DND-41 (cell line): ENCODE data around the gene ORAI2.

Experiments used
- ATAC-seq: fragments of 200-7000 bp; cut with Tn5 transposase; 3 replicates; pipeline ENCODE4 v1.9.1; 2021; ENCODE audit warnings: low read depth; ENCODE audit not compliant: insufficient read depth
- DNase-seq: peaks from one replicate; pipeline ENCODE4 v3.0.0-alpha.2; 2020
- H2AFZ ChIP-seq: 2 replicates; pipeline ENCODE4 v1.6.0; 2012; ENCODE audit warnings: low read depth, low read length
- H3K27ac ChIP-seq: 2 replicates; pipeline ENCODE4 v1.5.1; 2012; ENCODE audit warnings: low read length, inconsistent platforms
- H3K27me3 ChIP-seq: fragments of 200-600 bp; sonication (generic); 2 replicates; pipeline ENCODE4 v1.6.0; 2012; ENCODE audit warnings: low read length, mild to moderate bottlenecking, inconsistent platforms; ENCODE audit not compliant: insufficient read depth, poor library complexity
- H3K36me3 ChIP-seq: 2 replicates; pipeline ENCODE4 v1.5.1; 2012; ENCODE audit warnings: low read length, inconsistent platforms; ENCODE audit not compliant: insufficient read depth
- H3K4me1 ChIP-seq: 2 replicates; pipeline ENCODE4 v1.5.1; 2012; ENCODE audit warnings: mild to moderate bottlenecking, low read length; ENCODE audit not compliant: insufficient read depth
- H3K4me2 ChIP-seq: 2 replicates; pipeline ENCODE4 v1.6.0; 2012; ENCODE audit warnings: mild to moderate bottlenecking, moderate library complexity, low read length, inconsistent platforms; ENCODE audit not compliant: insufficient read depth
- H3K4me3 ChIP-seq, 2 experiments: fragments of 200-600 bp in 1 of 2; shearing (Covaris generic) in 1 of 2; 2 replicates each; pipeline ENCODE4 v1.5.1; 2012 to 2016; ENCODE audit warnings: inconsistent platforms in 2 of 2, low read length in 2 of 2, mild to moderate bottlenecking in 2 of 2, low read depth in 1 of 2, moderate library complexity in 1 of 2
- H3K79me2 ChIP-seq: 2 replicates; pipeline ENCODE4 v1.6.0; 2012; ENCODE audit warnings: low read length, inconsistent platforms; ENCODE audit not compliant: insufficient read depth
- H3K9ac ChIP-seq: 2 replicates; pipeline ENCODE4 v1.6.0; 2012; ENCODE audit warnings: low read depth, mild to moderate bottlenecking, inconsistent platforms, low read length, moderate library complexity
- H3K9me3 ChIP-seq: 2 replicates; pipeline ENCODE4 v1.5.1; 2012; ENCODE audit warnings: low read length, moderate library complexity, mild to moderate bottlenecking, inconsistent platforms; ENCODE audit not compliant: insufficient read depth, severe bottlenecking
- H4K20me1 ChIP-seq: 2 replicates; pipeline ENCODE4 v1.6.0; 2012; ENCODE audit warnings: low read length; ENCODE audit not compliant: insufficient read depth
- EZH2 ChIP-seq: IDR thresholded peaks from 3 replicates; pipeline ENCODE4 v1.6.1; 2012; ENCODE audit warnings: borderline replicate concordance, low read depth, mild to moderate bottlenecking, moderate library complexity, low read length, inconsistent platforms; ENCODE audit not compliant: severe bottlenecking
- TF ChIP-seq, protein P1 (sequence below): IDR thresholded peaks from 2 replicates; pipeline ENCODE4 v1.5.1; 2012; ENCODE audit warnings: borderline replicate concordance, low read length, moderate library complexity, mild to moderate bottlenecking; ENCODE audit not compliant: poor library complexity, severe bottlenecking; ENCODE audit errors: extremely low read depth

Gene ORAI2

DNA sequence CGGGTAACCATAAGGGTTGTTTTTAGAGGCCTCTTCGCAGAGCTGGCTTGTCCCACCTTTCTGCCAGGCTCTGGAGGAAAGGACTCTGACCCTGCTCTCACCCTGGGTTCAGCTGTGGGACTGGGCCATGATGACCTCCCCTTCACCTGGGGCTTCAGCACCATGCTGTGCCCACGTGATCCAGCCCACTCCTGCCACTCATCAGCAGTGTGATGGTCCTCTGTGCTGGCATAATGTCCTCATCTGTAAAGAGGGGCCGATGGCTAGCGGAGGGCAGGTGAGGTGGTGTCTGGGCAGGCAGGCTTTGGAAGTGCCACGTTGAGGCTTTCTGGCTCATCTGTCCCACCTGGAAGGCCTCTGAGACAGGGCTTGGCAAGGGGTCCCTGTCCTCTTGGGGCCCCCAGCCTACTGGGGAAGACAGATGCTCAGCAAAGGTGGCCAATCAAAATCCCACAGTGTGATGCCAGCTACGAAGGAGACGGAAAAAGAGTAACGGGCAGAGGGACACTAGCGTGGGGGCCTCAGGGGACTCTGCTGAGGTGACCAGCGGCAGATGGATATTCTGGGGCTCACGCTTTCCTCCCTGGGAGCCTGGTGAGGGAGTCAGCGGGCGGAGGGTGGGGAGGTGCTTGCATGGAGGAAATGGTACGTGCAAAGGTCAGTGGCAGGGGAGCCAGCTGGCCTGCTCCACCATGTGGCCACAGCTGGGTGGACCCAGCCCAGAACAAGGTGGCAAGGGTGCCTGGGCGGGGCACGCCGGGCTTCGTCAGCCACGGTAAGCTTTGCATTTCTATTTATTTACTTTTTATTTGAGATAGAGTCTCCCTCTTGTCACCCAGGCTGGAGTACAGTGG, 36.8 kb downstream of the ORAI2 start:
- H3K4me1 ChIP-seq, result peaks cover 17% of the 10 kb centered on the region
- no peak overlapping the region for H3K4me3 ChIP-seq
- no peak overlapping the region for H3K4me2 ChIP-seq
- peaks cover 12% of the 10 kb centered on the region for H3K79me2 ChIP-seq
- no peak for DNase-seq
- no peak overlapping the region for H3K9ac ChIP-seq
- H2AFZ ChIP-seq, result no peak overlapping the region
- no peaks in the 10 kb centered on the region for H3K9me3 ChIP-seq
- H3K36me3 ChIP-seq, result peaks cover 48% of the 10 kb centered on the region
- H3K27ac ChIP-seq, result no peak overlapping the region
- H4K20me1 ChIP-seq, result peaks cover 19% of the 10 kb centered on the region
- no peak for ATAC-seq
- TF ChIP-seq, protein P1, sequence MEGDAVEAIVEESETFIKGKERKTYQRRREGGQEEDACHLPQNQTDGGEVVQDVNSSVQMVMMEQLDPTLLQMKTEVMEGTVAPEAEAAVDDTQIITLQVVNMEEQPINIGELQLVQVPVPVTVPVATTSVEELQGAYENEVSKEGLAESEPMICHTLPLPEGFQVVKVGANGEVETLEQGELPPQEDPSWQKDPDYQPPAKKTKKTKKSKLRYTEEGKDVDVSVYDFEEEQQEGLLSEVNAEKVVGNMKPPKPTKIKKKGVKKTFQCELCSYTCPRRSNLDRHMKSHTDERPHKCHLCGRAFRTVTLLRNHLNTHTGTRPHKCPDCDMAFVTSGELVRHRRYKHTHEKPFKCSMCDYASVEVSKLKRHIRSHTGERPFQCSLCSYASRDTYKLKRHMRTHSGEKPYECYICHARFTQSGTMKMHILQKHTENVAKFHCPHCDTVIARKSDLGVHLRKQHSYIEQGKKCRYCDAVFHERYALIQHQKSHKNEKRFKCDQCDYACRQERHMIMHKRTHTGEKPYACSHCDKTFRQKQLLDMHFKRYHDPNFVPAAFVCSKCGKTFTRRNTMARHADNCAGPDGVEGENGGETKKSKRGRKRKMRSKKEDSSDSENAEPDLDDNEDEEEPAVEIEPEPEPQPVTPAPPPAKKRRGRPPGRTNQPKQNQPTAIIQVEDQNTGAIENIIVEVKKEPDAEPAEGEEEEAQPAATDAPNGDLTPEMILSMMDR, result no peak
- no peak for TF ChIP-seq EZH2
- H3K27me3 ChIP-seq, result no peaks in the 10 kb centered on the region

DNA sequence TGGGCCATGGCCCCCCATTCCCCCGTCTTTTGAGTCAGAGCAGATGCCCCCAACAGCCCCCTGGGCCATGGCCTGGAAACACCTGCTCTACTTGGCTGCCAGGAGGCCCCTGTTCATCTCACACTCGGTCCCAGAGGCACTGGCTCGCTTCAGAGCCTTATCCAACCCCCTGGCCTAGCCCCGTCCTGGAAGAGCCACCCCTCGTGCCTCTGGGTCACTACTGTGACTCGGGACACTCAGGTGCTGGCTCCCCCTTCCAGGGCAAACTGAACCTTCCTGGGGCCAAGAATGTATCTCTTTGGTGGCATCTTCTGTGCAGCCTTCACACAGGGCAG, 38.4 kb downstream of the ORAI2 start:
- Histone ChIP-seq H3K9ac (no peak overlapping the region), H3K9me3 (no peaks in the 10 kb centered on the region), H4K20me1 (peaks cover 14% of the 10 kb centered on the region), H3K79me2 (0 out of 2 replicates have a peak, but pooled peaks cover 2% of the 10 kb centered on the region), H3K27me3 (no peaks in the 10 kb centered on the region), H3K4me3 (no peak overlapping the region), H3K36me3 (peaks cover 48% of the 10 kb centered on the region), H3K4me2 (no peak overlapping the region), H3K27ac (no peak overlapping the region), H3K4me1 (peaks cover 6% of the 10 kb centered on the region; the same call in 1 of the 2 replicates), H2AFZ (no peak overlapping the region)
- TF ChIP-seq EZH2, result no peak
- DNase-seq, result no peak
- ATAC-seq, result no peak

DNA sequence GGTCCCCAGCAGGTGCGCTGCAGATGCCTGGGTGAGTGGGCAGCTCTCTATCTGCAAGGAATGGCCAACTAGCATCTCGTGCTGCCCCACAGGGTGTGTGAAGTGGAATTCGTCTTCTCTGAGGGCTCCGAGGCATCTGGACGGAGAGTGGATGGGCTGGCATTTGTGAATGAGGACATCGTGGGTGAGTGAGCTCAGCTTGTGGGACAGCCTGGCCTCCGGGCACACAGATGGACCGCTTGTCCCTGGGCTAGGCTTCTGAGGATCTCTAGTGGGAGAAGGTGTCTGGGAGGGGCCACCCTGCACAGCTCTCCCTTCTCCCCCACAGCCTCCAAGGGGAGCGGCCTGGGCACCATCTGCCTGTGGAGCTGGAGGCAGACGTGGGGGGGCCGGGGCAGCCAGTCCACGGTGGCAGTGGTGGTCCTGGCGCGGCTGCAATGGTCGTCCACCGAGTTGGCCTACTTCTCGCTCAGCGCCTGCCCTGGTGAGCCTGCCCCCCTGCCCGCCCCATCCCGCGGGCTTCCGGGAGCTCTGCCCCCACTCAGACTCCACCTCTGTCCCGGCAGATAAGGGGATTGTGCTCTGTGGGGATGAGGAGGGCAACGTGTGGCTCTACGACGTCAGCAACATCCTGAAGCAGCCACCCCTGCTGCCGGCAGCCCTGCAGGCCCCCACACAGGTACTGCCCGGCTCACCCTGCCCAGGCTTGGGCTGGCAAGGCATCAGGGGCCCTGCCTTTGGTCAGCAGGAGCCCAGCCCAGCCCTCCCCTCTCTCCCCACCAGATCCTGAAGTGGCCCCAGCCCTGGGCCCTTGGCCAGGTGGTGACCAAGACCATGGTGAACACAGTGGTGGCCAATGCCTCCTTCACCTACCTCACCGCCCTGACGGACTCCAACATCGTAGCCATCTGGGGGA, 39.0 kb downstream of the ORAI2 start:
- TF ChIP-seq, protein P1, result no peak
- TF ChIP-seq EZH2, result no peak
- Histone ChIP-seq H3K36me3 (peaks cover 46% of the 10 kb centered on the region), H3K27ac (no peak overlapping the region), H4K20me1 (peaks cover 14% of the 10 kb centered on the region), H3K27me3 (no peaks in the 10 kb centered on the region), H3K9ac (no peak overlapping the region), H3K4me3 (no peak overlapping the region), H3K79me2 (no peaks in the 10 kb centered on the region), H3K4me1 (no peaks in the 10 kb centered on the region), H3K4me2 (no peak overlapping the region), H2AFZ (no peak overlapping the region), H3K9me3 (no peaks in the 10 kb centered on the region)
- ATAC-seq (peak; percentile 20; the same call in 1 of the 3 replicates), DNase-seq (no peak)
